ENCODE data around the gene CADM4.

The CADM4 gene

DNA sequence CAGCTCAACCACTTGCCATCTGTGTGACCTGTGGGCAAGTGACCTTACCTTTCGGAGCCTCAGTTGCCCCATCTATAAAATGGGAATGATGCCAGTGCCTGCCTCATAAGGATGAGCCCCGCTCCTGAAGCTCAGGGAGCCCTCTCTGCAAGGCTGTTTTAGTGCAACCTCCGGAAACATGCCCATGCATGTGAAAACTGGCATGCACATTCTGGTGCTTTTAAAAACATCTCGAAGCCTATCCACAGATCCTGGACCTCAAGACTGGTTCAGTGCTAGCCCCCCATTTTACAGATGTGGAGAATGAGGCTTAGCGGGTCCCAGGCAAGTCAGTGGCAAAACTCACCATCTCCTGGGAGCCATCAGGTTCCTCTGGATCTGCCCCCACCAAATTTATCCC is 5.6 kb downstream of the CADM4 start:
- no peak for DNase-seq (ENCODE audit: low read depth)

DNA sequence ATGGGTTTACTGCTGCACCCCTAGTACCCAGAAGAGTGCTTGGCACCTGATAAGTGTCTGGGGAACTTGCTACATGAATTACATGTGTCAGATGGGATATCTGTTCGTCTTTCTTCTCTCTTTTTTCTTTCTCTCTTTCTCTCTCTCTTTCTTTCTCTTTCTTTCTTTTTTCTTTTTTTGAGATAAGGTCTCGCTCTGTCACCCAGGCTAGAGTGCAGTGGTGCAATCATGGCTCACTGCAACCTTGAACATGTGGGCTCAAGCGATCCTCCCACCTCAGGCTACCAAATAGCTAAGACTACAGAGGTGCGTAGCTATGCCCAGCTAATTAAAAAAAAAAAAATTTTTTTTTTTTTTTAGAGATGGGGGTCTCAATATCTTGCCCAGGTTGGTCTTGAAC is 6.1 kb downstream of the CADM4 start:
- no peak for DNase-seq (ENCODE audit: low read depth)

DNA sequence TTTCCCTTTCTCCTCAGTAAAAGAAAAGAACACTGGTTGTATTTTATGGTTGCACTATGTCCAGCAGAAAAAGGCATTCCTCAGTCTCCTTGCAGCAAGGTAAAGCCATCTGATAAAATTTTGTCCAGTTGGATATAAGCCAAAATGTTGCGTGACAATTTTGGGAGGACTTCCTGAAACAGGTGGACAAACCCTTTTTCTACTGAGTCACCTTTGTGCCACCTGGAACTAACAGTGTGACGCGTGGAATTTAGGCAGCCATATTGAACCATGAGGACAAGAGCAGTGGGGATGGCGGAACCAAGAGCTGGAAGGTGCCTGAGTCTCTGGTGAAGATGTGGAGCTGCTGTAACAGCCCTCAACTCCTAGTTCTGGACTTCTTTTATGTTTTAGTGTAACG is 8.2 kb downstream of the CADM4 start:
- no peak for DNase-seq (ENCODE audit: low read depth)

DNA sequence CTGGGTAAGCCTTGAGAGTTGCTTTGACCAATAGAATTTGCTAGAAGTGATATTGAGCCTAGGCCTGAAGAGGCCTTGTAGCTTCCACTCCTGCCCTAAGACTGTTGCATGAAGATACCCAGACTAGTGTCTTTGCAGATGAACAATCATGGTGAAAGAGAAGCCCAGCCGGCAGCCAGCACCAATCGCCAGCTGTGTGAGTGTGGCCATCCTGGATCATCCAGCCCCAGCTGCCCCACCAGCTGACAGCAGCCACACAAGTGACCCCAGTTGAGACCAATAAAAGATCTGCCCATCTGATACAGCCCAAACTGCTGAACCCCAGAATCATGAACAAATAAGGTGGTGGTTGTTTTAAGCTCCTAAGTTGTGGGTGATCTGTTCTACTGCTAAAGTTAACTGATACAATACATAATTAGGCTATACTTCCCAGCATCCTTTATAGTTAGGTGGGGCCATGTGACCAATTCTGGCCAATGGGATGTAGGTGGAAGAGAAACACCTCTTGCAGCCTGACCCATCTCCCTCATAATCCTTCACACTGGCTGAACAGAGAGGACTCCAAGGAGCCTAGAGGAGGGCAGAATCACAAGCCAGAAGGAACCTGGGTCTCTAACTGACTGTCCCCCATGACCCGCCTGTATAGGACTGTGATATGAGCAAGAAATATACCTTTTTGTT is 10.9 kb downstream of the CADM4 start:
- no peak for DNase-seq (ENCODE audit: low read depth)

DNA sequence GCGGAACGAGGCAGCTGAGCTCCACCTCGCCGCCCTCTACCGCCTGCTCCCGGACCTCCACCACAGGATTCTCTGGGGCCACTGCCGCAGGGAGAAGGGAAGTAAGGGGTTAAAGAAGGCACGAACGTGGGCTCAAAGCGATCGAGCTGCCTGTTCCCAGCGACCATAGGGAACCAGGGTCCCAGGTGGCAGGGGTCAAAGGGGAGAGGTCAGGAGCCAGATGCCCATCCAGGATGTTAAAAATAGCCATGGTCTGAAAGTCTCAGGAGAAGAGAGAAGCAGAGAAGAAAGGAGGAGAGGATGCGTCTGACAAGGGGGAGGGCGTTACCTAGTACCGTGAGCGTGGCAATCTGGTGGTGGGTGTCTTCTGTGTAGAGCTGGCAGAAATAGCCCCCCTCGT is 12.8 kb downstream of the CADM4 start:
- no peak for DNase-seq (ENCODE audit: low read depth)

DNA sequence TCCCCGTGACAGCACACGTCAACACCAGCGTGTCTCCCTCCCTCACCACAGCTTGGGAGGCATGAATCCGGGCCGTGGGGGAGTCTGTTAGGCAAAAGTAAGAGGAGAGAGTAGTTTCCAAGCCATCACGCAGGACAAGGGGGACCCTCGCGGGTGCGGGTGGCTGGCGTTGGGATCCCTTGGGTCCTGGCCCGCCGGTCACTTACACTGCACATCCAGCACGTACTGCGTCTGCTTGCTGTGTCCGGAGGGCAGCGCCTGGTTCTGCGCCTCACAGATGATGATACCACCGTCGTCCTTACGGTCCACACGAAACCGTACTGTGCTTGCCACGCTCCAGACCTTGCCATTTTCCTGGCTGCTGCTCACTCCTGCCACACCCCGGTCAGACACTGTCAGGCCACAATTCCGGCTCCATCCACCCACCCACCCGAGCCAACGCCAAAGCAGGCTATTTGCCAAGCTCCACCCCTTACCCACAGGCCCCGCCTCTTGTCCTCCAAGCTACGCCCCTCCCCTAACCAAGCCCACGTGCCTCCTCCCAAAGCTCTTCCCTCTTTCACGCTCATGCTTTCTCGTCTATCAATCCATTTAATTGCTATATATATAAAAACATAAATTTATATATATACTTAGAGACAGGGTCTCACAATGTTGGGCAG is 13.6 kb downstream of the CADM4 start:
- no peak for DNase-seq (ENCODE audit: low read depth)

DNA sequence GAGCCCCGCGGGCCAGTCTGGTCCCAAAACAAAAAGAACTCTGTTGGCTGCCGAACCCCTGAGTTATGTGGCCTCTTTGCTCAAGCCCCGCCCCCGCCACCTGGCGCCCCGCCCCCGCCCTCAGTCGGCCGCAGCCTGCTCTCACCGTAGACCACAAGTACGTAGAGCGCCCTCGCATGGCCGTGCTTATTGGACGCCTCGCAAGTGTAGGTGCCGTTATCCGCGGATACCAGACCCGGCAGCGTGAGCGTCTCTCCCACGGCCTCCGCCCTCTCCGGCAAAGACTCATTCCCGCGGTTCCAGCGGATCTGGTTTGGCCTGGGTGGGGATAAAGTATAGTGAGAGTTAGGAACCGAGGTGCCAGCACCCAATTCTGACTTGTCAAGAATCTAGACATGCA is 14.7 kb downstream of the CADM4 start:
- no peak for DNase-seq (ENCODE audit: low read depth)

DNA sequence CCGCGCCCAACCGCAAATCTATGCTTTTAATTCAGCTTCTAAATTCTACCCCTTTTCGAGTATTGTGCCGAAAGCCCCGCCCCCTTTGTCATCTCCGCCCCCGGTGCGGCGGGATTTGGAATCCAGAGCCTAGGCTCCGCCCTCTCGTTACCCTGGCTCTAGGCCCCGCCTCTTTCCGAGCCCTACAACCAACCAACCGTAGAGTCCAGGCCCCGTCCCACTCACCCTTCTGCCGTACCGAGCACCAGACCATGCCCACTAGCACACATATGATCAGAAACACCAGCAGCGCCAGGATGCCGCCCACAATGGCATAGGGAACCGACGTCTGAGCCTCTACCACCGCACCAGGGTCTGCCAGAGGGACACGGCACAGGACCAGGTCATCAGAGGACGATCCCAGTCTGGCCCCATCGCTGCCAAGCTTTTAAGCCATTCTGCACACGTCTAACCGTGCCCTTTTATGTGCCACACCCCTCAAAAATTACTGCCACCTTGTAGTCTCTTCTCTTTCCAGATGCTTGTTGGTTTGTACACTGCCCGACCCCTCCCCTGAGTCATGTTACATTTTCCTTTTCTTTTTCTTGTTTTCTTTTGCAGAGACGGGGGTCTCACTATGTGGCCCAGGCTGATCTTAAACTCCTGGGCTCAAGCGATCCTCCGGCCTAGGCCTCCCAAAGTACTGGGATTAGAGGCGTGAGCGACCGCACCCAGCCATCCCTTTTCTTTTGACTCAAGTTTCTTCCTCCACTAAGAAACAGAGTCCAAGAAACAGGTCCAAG is 15.6 kb downstream of the CADM4 start:
- no peak for DNase-seq (ENCODE audit: low read depth)

DNA sequence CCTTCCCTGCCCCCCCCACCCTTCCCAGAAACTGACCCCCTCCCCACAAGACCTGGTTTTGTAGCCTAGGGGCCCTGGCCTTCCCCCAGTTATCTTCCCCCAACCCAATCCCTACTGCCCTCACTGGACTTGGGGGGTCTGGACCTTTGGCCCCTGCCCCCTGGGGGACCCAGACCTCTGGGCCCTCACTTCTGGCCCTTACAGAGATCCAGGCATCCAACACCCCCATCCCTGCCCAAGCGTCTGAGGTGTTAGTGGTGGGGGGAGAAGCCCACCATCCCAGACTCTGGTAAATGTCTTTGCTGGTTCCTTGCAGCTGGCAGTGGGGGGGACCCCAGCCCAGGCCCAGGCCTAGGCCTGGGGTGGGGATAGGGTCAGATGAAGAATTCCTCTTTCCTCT is 16.7 kb downstream of the CADM4 start:
- DNase-seq (ENCODE audit: low read depth), result no peak

DNA sequence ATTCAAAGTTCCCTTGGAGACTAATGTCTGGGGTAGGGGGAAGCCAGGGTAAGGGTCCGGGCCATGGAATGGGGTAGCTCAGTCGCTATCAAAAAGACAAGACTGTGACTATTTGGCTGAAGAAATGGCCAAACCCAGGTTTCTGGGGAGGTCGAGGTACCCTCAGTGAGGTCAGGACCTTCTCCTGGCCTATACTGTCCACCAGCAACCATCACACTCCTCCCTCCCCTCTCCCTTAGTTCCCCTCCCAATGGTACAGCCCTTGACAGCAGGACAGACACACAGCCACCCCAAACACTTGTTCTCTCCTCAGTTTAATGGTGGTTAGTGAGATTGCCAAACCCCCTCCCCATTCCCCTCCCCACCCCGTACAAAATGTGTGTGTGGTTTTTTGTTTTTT is 17.6 kb downstream of the CADM4 start:
- DNase-seq (ENCODE audit: low read depth), result no peak

DNA sequence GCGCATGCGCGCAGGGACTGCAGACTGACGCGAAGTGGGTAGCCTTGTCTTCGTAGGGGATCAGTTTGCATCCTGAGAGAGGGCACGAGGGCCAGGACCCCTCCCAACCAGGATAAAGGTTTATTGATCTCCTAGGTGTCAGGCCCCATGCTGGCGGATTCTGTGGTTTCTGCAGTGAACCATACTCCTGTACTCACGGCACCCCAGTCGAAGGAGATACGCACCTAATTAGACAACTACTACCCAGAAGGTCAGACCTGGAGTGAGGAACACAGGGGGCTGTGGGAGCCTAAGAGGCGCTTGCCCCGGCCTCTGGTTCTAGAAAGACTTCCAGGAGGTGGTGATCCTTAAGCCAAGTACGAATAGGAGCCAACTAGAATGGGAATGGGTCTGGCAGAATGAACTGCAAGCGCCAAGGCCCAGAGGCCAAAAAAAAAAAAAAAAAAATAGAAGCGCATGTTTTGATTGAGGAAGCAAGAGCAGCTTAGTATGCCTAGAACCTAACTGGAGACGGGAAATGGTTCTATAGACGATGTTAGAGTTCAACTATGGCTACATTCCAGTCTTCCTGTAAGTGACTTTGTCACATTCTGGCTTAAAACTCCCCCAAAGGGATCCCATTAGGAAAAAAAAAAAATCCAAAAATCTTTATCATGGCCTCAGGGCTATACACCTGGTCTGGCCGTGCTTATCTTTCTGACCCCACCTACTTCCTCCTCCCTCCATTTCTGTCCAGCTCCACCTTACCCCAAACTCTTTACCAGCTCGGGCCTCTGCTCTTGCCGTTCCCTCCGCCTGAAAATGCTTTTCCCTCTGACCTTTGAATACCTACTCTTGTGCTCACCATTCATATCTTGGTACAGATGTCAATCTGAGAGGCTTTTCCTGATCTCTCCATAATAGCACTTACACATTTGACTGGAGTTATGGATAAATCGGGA is 19.3 kb downstream of the CADM4 start:
- no peak for DNase-seq (ENCODE audit: low read depth)

DNA sequence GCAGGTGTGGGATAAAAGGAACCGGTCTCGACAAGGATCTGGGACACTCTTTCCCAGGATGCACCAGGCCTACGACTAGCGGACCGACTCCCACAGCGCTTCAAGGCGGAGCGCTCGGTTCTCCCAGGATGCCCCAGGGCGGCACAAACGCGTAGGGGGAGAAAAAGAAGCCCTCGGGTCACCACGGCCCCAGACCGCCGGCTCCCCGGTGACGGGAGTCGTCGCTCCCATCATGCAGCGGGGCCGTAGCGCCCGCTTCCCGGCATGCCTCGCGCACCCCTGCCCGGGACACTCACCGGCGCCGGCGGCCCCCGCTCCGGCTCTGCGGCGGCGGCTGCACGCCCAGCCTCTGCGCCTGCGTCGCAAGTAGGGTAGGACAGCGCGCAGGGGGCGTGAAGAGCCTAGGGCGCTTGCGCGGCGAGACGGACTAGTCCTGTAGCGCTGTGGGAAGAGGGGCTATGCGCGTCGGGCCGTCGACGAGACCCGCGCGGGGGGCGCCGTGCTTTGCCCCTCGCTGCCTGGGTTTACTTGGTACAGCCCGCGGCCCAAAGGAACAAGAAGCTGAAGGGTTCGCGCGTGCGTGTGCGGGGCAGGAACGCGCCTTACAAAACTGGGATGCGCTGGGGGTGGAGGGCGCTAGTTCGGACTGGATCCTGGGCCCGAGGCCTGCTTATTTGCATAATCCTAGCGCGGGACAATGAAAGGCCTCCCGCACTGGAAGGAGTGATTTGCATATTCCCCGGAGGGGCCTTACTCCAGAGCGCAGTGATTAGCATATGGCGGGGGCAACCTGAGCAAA is 20.2 kb downstream of the CADM4 start, which contains the start of gene ZNF428:
Gene ZNF428, minus strand, starts transcription at position 368 of the 799 bp plus-strand sequence. CDS start 5,325 bp downstream, outside the sequence.
- peak; percentile 72 for DNase-seq (ENCODE audit: low read depth)

DNA sequence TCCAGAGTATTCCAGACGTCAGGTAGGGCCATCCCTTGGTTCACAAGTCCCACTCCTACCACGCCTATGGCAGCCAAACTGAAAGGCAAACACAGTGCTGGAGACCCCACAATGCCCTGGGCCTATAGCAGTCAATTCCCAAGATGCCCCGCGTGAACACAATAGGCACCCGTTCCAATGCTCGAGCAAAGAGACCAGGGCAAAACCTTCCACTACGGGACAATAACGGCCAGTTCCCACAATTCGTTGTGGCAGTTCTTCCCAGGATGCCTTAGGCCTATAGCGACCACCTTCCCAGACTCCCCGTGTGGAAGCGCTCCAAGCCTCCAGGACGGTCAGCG is 20.8 kb downstream of the CADM4 start:
- no peak for DNase-seq (ENCODE audit: low read depth)

DNA sequence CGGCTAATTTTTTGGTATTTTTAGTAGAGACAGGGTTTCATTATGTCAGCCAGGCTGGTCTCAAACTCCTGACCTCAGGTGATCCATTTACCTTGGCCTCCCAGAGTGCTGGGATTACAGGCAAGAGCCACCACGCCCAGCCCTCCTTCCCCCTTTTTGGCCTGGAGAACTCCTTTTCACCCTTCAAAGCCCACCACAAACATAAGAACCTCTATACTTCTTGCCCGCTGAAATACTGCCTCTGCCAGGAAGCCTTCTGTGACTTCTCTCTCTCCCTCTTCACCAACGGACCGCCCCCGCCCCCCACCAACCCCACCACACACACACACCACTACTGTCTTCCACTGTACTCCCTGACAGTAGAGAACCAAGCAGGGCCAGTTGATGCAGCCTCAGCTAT is 22.7 kb downstream of the CADM4 start:
- no peak for DNase-seq (ENCODE audit: low read depth)

DNA sequence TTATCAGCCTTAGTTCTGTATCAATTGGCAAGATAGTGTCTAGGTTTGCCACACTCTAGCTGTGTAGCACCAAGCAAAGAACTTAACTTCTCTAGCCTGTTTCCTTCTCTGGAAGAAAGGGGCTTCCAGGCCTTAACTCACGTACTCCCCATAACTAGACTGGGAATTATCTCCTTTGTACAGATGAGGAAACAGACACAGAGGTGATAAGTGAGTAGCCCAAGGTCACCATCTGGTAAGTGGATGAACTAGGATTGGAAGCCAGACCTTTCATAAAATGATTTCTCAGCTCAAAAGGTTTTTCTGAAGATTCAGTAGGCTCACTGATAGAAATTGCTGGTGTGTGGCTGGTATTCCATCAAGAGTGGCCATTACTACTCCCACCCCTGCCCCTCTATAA is 23.3 kb downstream of the CADM4 start:
- no peak for DNase-seq (ENCODE audit: low read depth)

DNA sequence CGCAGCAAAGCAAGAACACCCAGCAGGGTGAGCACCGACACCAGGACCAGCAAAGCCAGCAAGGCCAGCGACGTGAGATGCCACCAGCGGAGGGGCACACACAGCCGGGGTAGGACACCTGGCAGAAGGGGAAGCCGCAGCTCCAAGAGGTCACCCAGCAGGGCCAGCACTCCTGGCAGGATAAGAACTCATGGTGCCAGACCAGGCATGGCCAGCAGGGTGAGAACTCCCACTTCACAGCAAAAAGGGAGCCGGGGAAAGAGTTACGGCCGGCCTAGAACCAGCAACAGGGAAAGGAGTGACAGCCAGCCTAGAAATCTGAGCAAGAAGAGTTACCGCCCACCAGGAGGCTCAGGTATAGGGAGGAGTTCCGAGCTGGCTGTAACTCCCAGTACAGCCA is 27.3 kb downstream of the CADM4 start:
- no peak for DNase-seq (ENCODE audit: low read depth)

DNA sequence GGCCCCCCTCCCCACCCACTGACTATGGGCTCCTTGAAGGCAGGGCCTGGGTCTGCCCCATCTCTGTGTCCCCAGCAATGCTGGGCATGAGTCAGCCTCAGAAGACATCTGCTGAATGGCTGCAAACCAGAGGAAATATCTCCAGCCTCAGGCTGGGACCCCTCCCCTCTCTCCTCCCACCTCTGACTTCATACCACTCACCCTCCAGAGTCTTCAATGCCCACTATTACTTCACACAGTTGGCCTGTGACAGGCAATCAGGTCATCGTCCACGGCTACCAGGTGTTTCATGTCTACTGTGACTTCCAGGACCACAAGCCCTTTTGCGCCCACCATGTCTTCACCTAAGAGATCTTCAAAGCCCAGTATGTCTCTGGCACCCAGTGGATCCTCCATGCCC is 27.9 kb downstream of the CADM4 start, which contains the start of gene SRRM5:
Gene SRRM5, plus strand, starts transcription at position 301 of the 400 bp plus-strand sequence. Its CDS starts 34 bp downstream, at position 335.
- no peak for DNase-seq (ENCODE audit: low read depth)

DNA sequence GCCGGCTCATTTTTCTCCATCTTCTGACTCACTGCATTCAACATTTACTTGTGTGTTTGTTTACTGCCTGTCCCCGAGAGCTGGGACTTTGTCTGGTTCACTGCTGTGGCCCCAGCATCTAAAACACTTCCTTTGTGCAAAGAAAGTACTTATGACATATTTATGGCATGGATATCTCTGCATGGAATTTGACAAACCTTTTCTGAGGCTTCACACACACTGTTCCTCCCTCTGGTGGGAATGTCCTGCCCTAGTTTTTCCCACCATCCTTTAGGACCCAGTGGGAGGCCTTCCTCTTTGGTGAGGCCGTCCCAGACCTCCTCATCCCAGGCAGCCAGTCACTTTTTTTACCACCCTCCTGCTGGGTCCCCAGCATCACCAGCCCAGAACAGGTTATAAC is 29.2 kb downstream of the CADM4 start:
- DNase-seq (ENCODE audit: low read depth), result no peak

DNA sequence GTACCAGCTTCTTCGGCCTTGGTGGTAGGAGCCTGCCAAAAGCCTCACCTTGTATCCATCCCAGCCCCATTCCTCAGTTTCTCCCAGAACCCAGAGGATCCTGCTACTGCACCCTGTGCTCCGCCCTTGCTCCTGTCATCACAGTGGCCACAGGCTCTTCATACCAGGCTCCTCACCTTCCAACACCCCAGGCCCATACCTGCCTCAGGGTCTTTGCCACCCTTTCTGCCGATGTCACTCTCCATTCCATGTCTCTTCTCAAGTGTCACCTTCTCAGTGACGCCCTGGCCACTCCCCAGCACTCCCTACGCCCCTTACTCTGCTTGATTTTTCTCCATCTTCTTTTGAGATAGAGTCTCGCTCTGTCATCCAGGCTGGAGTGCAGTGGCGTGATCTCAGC is 29.8 kb downstream of the CADM4 start:
- DNase-seq (ENCODE audit: low read depth), result no peak

DNA sequence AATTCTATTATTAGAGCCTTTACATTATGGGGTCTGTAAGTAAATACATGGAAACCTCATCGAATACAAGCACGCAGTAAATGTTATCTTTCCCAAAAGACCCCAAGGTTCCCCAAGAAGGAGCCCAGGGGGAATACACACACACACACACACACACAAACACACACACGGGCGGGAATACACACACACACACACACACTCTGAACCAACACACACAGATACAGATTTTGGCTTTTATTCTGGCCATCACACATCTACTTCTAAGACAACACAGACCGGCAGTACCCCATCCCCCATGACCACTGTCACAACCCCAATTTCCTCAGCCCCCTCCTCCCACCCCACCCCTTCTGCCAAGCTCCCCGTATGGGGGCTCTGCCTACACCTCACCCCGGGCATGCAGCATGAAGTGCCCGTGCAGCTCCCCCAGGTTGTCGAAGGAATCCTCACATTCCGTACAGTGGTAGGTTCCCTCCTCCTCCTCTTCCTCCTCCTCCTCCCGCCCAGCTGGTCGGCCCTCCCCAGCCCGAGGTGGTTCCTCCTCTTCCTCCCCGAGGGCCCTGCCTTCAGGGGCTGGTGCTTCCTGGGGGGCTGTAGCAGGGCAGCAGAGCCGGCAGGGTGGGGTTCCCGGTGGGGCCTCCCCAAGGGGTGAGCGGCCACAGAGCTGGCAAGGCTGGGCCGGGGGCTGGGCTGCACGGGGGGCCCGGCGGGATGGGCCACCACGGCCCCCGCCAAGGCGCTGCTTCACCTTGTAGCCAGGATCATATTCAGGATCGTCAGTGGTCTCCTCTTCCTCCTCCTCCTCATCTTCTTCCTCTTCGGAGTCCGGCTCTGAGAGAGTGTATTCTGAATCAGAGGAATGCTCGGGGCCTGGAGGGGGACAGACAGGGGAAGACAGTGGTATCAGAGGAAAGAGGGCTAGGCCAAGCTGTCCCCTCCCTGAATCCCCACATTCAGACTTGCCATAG is 32.1 kb downstream of the CADM4 start:
- no peak for DNase-seq (ENCODE audit: low read depth)

Data from stromal cell of bone marrow (primary cell).